GM10248 (cell line): Measurements from ENCODE around the gene SOX5.

Experiments used
- CTCF ChIA-PET: fragments of 300-600 bp; sonication (Branson Sonifier 250); formaldehyde crosslinking; extraction: SDS; loops from one replicate; lab custom pipeline; 2021; ENCODE audit warnings: antibody characterized with exemption; lab: Yijun Ruan, JAX
- POLR2A ChIA-PET: fragments of 350-650 bp; sonication (Branson Sonifier 250); formaldehyde crosslinking; extraction: SDS; loops from one replicate; lab custom pipeline; 2020; ENCODE audit warnings: antibody characterized with exemption; lab: Yijun Ruan, JAX
- DNase-seq: peaks from one replicate; pipeline ENCODE4 v3.0.0; 2012; ENCODE audit errors: extremely low spot score
- TF ChIP-seq, protein P1 (sequence below): IDR thresholded peaks from 2 replicates; pipeline ENCODE4 v1.5.1; 2012; ENCODE audit warnings: mild to moderate bottlenecking, low read depth; ENCODE audit errors: extremely low read depth, missing control alignments, control extremely low read depth

Gene SOX5

DNA sequence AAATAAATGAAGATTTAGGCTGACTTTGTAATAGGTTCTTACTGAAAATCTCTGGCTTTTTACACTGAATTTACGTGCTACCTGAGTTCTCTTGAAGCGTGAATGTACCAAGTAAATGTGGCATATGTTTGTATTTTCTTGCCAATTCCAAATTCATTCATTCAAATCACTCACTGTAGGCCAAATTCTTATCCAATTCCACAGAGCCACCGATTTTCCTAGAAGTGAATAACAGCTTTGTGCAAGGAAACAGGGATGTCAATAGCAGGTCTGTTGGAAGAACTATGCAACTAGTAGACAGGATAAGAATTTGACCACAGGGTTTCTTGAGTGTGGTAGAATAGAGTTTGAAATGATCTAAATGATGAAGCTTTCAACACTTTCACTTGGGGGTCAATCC lies 86.8 kb downstream of the SOX5 start:
- TF ChIP-seq, protein P1, sequence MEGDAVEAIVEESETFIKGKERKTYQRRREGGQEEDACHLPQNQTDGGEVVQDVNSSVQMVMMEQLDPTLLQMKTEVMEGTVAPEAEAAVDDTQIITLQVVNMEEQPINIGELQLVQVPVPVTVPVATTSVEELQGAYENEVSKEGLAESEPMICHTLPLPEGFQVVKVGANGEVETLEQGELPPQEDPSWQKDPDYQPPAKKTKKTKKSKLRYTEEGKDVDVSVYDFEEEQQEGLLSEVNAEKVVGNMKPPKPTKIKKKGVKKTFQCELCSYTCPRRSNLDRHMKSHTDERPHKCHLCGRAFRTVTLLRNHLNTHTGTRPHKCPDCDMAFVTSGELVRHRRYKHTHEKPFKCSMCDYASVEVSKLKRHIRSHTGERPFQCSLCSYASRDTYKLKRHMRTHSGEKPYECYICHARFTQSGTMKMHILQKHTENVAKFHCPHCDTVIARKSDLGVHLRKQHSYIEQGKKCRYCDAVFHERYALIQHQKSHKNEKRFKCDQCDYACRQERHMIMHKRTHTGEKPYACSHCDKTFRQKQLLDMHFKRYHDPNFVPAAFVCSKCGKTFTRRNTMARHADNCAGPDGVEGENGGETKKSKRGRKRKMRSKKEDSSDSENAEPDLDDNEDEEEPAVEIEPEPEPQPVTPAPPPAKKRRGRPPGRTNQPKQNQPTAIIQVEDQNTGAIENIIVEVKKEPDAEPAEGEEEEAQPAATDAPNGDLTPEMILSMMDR, result no peak
- ChIA-PET POLR2A (no interaction called here), CTCF (no interaction called here)
- DNase-seq, result no peak

DNA sequence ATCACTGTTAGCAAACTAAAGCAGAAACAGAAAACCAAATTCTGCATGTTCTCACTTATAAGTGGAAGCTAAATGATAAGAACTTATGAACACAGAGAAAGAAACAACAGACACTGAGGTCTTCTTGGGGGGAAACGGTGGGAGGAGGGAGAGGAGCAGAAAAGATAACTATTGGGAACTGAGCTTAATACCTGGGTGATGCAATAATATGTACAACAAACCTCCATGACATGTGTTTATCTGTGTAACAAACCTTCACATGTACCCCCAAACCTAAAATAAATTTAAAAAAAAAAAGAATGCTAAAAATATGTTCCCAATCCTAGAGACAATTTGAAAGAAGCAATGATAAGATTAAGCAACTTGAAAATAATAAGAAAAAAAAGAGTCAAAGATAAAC lies 89.5 kb downstream of the SOX5 start:
- TF ChIP-seq, protein P1, result no peak
- ChIA-PET CTCF (no interaction called here), POLR2A (no interaction called here)
- DNase-seq, result no peak

DNA sequence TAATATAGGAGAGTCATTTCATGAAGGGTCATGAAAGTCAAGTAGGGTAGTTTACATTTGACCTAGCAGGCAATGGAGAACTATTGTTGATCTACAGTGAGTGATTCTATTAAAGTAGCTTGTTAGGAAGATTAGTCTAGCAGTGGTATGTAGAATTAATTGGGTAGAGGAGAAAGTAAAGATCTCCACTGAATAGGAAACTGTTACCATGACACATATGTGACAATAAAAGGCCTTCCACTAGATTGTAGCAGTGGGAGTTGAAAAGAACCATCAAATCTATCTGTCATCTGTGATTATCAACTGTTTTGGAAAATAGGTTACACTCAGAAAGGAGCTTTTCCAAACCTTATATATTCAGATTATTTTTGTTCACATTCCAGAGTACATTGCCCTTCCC lies 92.3 kb downstream of the SOX5 start:
- DNase-seq, result no peak
- TF ChIP-seq, protein P1, result no peak
- CTCF ChIA-PET, result no interaction called here
- POLR2A ChIA-PET, result no interaction called here

DNA sequence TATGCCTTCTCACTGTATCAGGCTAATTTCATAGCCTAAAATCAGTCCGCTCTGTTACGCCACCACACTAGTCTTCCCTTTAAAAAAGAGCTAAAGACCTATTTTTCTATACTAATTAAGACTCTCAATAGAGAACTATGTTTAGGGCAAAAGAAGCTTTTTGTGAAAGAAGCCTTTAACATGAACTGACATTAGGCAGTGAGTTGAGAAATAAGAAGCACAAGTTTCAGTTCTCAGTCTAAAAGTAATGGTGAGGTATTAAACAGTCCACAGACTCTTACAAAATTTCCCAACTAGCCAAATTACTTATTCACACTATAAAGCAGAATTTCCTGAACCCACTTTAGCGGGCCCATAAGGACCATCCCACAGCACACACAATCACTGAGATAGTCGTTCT lies 93.7 kb downstream of the SOX5 start:
- no peak for DNase-seq
- TF ChIP-seq, protein P1, result no peak
- CTCF ChIA-PET, result interaction anchor here (1.0 to 1.5 kb wide), 2 partner anchors 13 to 17 kb away, joined by 3 read pairs; no protein-coding TSS in a partner anchor
- POLR2A ChIA-PET, result no interaction called here

DNA sequence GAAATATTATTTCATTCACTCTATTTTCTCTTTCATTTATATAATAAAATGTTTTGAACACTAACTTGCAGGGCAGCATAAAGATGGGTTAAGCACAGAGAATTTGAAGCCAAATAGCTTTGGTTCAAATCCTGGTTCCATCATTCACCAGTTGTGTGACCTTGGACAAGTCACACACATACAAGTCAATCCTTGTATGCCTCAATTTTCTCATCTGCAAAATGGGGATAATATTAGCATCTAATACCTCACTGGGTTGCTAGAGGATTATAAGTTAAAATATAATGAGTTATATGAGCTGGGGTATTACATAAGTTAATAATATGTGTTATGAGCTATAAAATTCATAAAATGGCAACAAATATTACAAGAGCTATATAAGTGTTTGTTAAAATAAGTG lies 94.9 kb downstream of the SOX5 start:
- TF ChIP-seq, protein P1, result no peak
- ChIA-PET POLR2A (no interaction called here), CTCF (no interaction called here)
- no peak for DNase-seq

DNA sequence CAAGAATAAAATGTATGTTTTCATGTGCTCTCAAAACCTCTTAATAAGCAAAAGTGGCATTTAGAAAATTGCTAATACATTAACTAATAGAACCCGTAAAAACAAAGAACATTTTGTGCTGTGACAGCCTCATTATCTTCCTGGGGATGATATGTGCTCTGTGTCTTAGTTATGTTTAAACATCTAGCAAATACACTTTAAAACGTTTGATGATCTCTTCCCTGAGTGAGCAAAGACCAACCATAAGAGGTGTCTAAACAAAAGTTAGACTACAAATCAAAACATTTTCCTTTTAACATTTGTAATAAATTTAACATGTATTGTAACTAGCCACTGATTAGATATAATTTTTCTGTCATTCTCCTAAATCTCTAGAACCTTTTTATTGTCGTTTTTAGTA lies 95.8 kb downstream of the SOX5 start:
- TF ChIP-seq, protein P1, result no peak
- ChIA-PET CTCF (no interaction called here), POLR2A (no interaction called here)
- no peak for DNase-seq

DNA sequence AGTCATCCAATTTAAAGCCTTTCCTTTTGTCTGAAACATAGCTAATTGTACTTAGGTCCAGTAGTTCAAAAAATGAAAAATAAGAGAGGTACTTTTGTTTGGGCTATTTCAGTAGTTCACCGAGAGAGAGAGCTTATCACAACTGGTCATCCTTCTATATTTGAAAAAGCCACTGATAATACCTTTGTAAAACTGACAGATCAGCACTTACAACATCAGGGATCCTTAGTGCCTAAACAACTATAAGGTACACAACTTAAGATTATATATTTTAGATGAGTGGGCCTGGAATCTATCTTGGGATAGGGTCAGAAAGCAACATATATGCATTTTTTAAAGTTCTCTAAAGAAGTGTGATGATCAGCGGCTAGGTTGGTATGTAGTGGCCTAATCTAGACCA lies 97.9 kb downstream of the SOX5 start:
- ChIA-PET POLR2A (no interaction called here), CTCF (no interaction called here)
- TF ChIP-seq, protein P1, result no peak
- DNase-seq, result no peak
